Liver (tissue), 9 donors: ENCODE data around the gene GALNT9. TPM values are rescaled to one million over a fixed set of nuclear protein-coding genes. Genes with fewer than 3 reads are reported as not detected.

Source experiments
- DNase-seq: peaks from one replicate; pipeline ENCODE4 v3.0.0-alpha.2; 2017; ENCODE audit warnings: low spot score
- H3K27ac ChIP-seq, 2 donors: one replicate each; pipeline ENCODE4 v1.7.0; 2013; ENCODE audit warnings: inconsistent platforms in 2 of 2, low read length in 2 of 2, control low read depth in 1 of 2, low read depth in 1 of 2, mild to moderate bottlenecking in 1 of 2
- H3K27me3 ChIP-seq, 4 donors: one replicate each; pipeline versions ENCODE4 v1.6.1 to v1.7.0; 2013; ENCODE audit warnings: low read length in 3 of 4, inconsistent platforms in 1 of 4, mild to moderate bottlenecking in 1 of 4, moderate library complexity in 1 of 4; ENCODE audit not compliant: control insufficient read depth in 4 of 4, insufficient read depth in 4 of 4
- H3K36me3 ChIP-seq, 4 donors: one replicate each; pipeline versions ENCODE4 v1.6.1 to v1.7.0; 2013; ENCODE audit warnings: low read length in 3 of 4, mild to moderate bottlenecking in 3 of 4, low read depth in 1 of 4, moderate library complexity in 1 of 4; ENCODE audit not compliant: control insufficient read depth in 4 of 4, insufficient read depth in 3 of 4
- H3K4me1 ChIP-seq, 4 donors: one replicate each; pipeline versions ENCODE4 v1.6.1 to v1.7.0; 2013; ENCODE audit warnings: low read length in 3 of 4, mild to moderate bottlenecking in 3 of 4, moderate library complexity in 1 of 4; ENCODE audit not compliant: control insufficient read depth in 4 of 4, insufficient read depth in 4 of 4
- H3K4me3 ChIP-seq, 3 donors: one replicate each; pipeline versions ENCODE4 v1.6.1 to v1.7.0; 2013; ENCODE audit warnings: low read length in 3 of 3, control low read depth in 1 of 3, low read depth in 1 of 3, mild to moderate bottlenecking in 1 of 3
- H3K9ac ChIP-seq, 2 donors: one replicate each; pipeline ENCODE4 v1.7.0; 2013; ENCODE audit warnings: low read length in 2 of 2, mild to moderate bottlenecking in 2 of 2, moderate library complexity in 2 of 2, control low read depth in 1 of 2, low read depth in 1 of 2
- H3K9me3 ChIP-seq, 4 donors: one replicate each; pipeline versions ENCODE4 v1.6.1 to v1.7.0; 2013; ENCODE audit warnings: low read length in 3 of 4; ENCODE audit not compliant: control insufficient read depth in 4 of 4
- ATF3 ChIP-seq: IDR thresholded peaks from 2 replicates; pipeline ENCODE4 v1.6.1; 2016; ENCODE audit warnings: antibody characterized with exemption
- CTCF ChIP-seq: fragments of 150-350 bp; IDR thresholded peaks from 2 replicates; pipeline ENCODE4 v1.5.1; 2017; ENCODE audit warnings: improper control_type of control experiment, low read depth, low read length; ENCODE audit not compliant: missing input control
- EGR1 ChIP-seq, 2 donors: IDR thresholded peaks; 2 replicates each; pipeline ENCODE4 v1.6.1; 2016 to 2018; ENCODE audit warnings: antibody characterized with exemption in 2 of 2, low read depth in 2 of 2
- FOXA1 ChIP-seq: IDR thresholded peaks from 2 replicates; pipeline ENCODE4 v1.6.1; 2016; ENCODE audit warnings: antibody characterized with exemption
- FOXA2 ChIP-seq: IDR thresholded peaks from 2 replicates; pipeline ENCODE4 v1.6.1; 2016; ENCODE audit warnings: antibody characterized with exemption
- GABPA ChIP-seq, 2 donors: IDR thresholded peaks in 1 of 2; conservative IDR thresholded peaks in 1 of 2; 2 replicates each; pipeline ENCODE4 v1.6.1; 2016; ENCODE audit warnings: antibody characterized with exemption in 2 of 2, mild to moderate bottlenecking in 1 of 2, moderate library complexity in 1 of 2
- HNF4A ChIP-seq, 2 donors: conservative IDR thresholded peaks; 2 replicates each; pipeline ENCODE4 v1.6.1; 2016; ENCODE audit warnings: antibody characterized with exemption in 2 of 2, mild to moderate bottlenecking in 2 of 2
- HNF4G ChIP-seq: IDR thresholded peaks from 2 replicates; pipeline ENCODE4 v1.6.1; 2016; ENCODE audit warnings: antibody characterized with exemption
- JUND ChIP-seq, 2 donors: IDR thresholded peaks; 2 replicates each; pipeline ENCODE4 v1.6.1; 2016; ENCODE audit warnings: antibody characterized with exemption in 2 of 2
- MAX ChIP-seq: IDR thresholded peaks from 2 replicates; pipeline ENCODE4 v1.6.1; 2016; ENCODE audit warnings: antibody characterized with exemption
- NR2F2 ChIP-seq: IDR thresholded peaks from 2 replicates; pipeline ENCODE4 v1.6.1; 2016; ENCODE audit warnings: antibody characterized with exemption
- RAD21 ChIP-seq, 2 donors: IDR thresholded peaks; 2 replicates each; pipeline ENCODE4 v1.6.1; 2016; ENCODE audit warnings: antibody characterized with exemption in 2 of 2, mild to moderate bottlenecking in 2 of 2
- REST ChIP-seq: IDR thresholded peaks from 2 replicates; pipeline ENCODE4 v1.6.1; 2016; ENCODE audit warnings: antibody characterized with exemption, mild to moderate bottlenecking
- RXRA ChIP-seq, 2 donors: IDR thresholded peaks; 2 replicates each; pipeline ENCODE4 v1.6.1; 2017 to 2018; ENCODE audit warnings: antibody characterized with exemption in 2 of 2, mild to moderate bottlenecking in 1 of 2
- SP1 ChIP-seq: IDR thresholded peaks from 2 replicates; pipeline ENCODE4 v1.6.1; 2018; ENCODE audit warnings: antibody characterized with exemption, mild to moderate bottlenecking
- TAF1 ChIP-seq: conservative IDR thresholded peaks from 2 replicates; pipeline ENCODE4 v1.6.1; 2016; ENCODE audit warnings: antibody characterized with exemption, mild to moderate bottlenecking
- YY1 ChIP-seq: IDR thresholded peaks from 2 replicates; pipeline ENCODE4 v1.6.1; 2016; ENCODE audit warnings: antibody characterized with exemption, mild to moderate bottlenecking
- ZBTB33 ChIP-seq: IDR thresholded peaks from 2 replicates; pipeline ENCODE4 v1.6.1; 2016; ENCODE audit warnings: antibody characterized with exemption
- WGBS: extraction: QIAGEN DNeasy Blood & Tissue Kit; methylation state at CpG from one replicate; pipeline ENCODE4 v1.1.7; 2013; 5-methylcytosine and 5-hydroxymethylcytosine counted together
- polyA plus RNA-seq, 2 donors: library from polyadenylated mRNA; stranded (reverse) in 1 of 2; unstranded in 1 of 2; fragments of 200-250 nt in 1 of 2; fragments of >200 nt in 1 of 2; fragmentation: Nextera tagmentation in 1 of 2; extraction: Ambion mirVana in 1 of 2; gene quantifications; one replicate each; pipeline versions ENCODE4 v1.2.1 to v1.2.3, GENCODE V29; 2013 to 2015
- total RNA-seq, 2 donors: library from RNA; depleted of rRNA; stranded (reverse); fragments of >200 nt; gene quantifications; one replicate each; pipeline ENCODE4 v1.2.3, GENCODE V29; 2014
- donor health status: healthy.
- donor health status: healthy.
- donor health status: healthy.
- donor health status: healthy.
- donor health status: healthy.

GALNT9 gene
- total and polyA plus RNA-seq, 4 donors, result 0.05 to 0.25 (median 0.09) TPM; not detected in 1

GRCh38 chr12:132295101-132295526 is 34.3 kb downstream of the GALNT9 start:
- 85% methylated on average over 18 of the region's 18 CpGs for WGBS
- Histone ChIP-seq H3K4me3 (no peak overlapping the region), H3K9ac (no peak overlapping the region), H3K9me3 (no peaks in the 10 kb centered on the region), H3K36me3 (no peaks in the 10 kb centered on the region), H3K4me1 (no peaks in the 10 kb centered on the region), H3K27me3 (peaks cover 0 to 4% (median 2%) of the 10 kb centered on the region in 4 donors), H3K27ac (no peak overlapping the region)
- TF ChIP-seq FOXA1, result no peak
- TF ChIP-seq EGR1 (IDR thresholded peaks at IDR 0.05; ENCODE audit: low read depth in 2 of 2), result no peak
- no peak for TF ChIP-seq HNF4G
- no peak for TF ChIP-seq REST
- TF ChIP-seq SP1, result no peak
- no peak for TF ChIP-seq YY1
- no peak for TF ChIP-seq JUND (IDR thresholded peaks at IDR 0.05)
- TF ChIP-seq HNF4A (conservative IDR thresholded peaks at IDR 0.05), result no peak
- no peak for TF ChIP-seq RXRA (IDR thresholded peaks at IDR 0.05)
- TF ChIP-seq NR2F2, result no peak
- no peak for TF ChIP-seq MAX
- TF ChIP-seq CTCF, result no peak
- no peak for TF ChIP-seq RAD21 (IDR thresholded peaks at IDR 0.05)
- TF ChIP-seq TAF1, result no peak
- no peak for TF ChIP-seq GABPA (IDR thresholded peaks at IDR 0.05 in 1 of 2, conservative IDR thresholded peaks at IDR 0.05 in 1 of 2)
- TF ChIP-seq ATF3, result no peak
- no peak for TF ChIP-seq FOXA2
- TF ChIP-seq ZBTB33, result no peak
- no peak for DNase-seq
